ENCODE data around the gene UPK2.

Gene UPK2

GRCh38 chr11:118924591-118925585 is 31.2 kb upstream of the UPK2 start:
- Mint-ChIP-seq H3K9me3 (no peaks in the 10 kb centered on the region), H3K4me3 (peak overlapping the region; percentile 84), H3K27me3 (no peaks in the 10 kb centered on the region), H3K27ac (peak overlapping the region; percentile 84), H3K4me1 (peaks cover 65% of the 10 kb centered on the region), H3K36me3 (ENCODE audit: low read depth) (no peaks in the 10 kb centered on the region)
- ATAC-seq = no peak
- DNase-seq = peak; percentile 66

- Mint-ChIP-seq H3K9me3 (no peaks in the 10 kb centered on the region), H3K4me3 (peak overlapping the region; percentile 87), H3K36me3 (ENCODE audit: low read depth) (no peaks in the 10 kb centered on the region), H3K27ac (peak overlapping the region; percentile 94), H3K4me1 (peaks cover 62% of the 10 kb centered on the region), H3K27me3 (no peaks in the 10 kb centered on the region)
- DNase-seq (no peak), ATAC-seq (no peak)
These were observed 28.5 kb upstream of the UPK2 start for GRCh38 chr11:118927554-118928100.

- peak overlapping the region; percentile 87 for H3K4me3 Mint-ChIP-seq
- no peaks in the 10 kb centered on the region for H3K9me3 Mint-ChIP-seq
- DNase-seq (peak; percentile 93), ATAC-seq (peak; percentile 50)
- no peaks in the 10 kb centered on the region for H3K36me3 Mint-ChIP-seq (ENCODE audit: low read depth)
- H3K27ac Mint-ChIP-seq = peak overlapping the region; percentile 94
- peaks cover 62% of the 10 kb centered on the region for H3K4me1 Mint-ChIP-seq
- H3K27me3 Mint-ChIP-seq = no peaks in the 10 kb centered on the region
These were observed 27.8 kb upstream of the UPK2 start for GRCh38 chr11:118928101-118928869.

GRCh38 chr11:118928870-118929500 is 27.1 kb upstream of the UPK2 start:
- Mint-ChIP-seq H3K4me1 (peaks cover 56% of the 10 kb centered on the region), H3K36me3 (ENCODE audit: low read depth) (no peaks in the 10 kb centered on the region), H3K27ac (peak overlapping the region; percentile 94), H3K9me3 (no peaks in the 10 kb centered on the region), H3K27me3 (no peaks in the 10 kb centered on the region), H3K4me3 (peak overlapping the region; percentile 87)
- ATAC-seq (peak; percentile 4), DNase-seq (peak; percentile 62)

GRCh38 chr11:118929501-118930093 is 26.5 kb upstream of the UPK2 start:
- Mint-ChIP-seq H3K36me3 (ENCODE audit: low read depth) (no peaks in the 10 kb centered on the region), H3K9me3 (no peaks in the 10 kb centered on the region), H3K4me1 (peaks cover 51% of the 10 kb centered on the region), H3K27ac (peak overlapping the region; percentile 91), H3K27me3 (no peaks in the 10 kb centered on the region), H3K4me3 (peak overlapping the region; percentile 87)
- ATAC-seq (peak; percentile 31), DNase-seq (peak; percentile 79)

GRCh38 chr11:118930094-118930712 is 25.9 kb upstream of the UPK2 start:
- H3K36me3 Mint-ChIP-seq (ENCODE audit: low read depth) = no peaks in the 10 kb centered on the region

GRCh38 chr11:118931571-118931970 is 24.5 kb upstream of the UPK2 start:
- Mint-ChIP-seq H3K27me3 (no peaks in the 10 kb centered on the region), H3K27ac (no peak overlapping the region), H3K4me1 (peaks cover 44% of the 10 kb centered on the region), H3K4me3 (no peak overlapping the region), H3K36me3 (ENCODE audit: low read depth) (no peaks in the 10 kb centered on the region), H3K9me3 (no peaks in the 10 kb centered on the region)
- no peak for ATAC-seq
- DNase-seq = no peak

More at GRCh38 chr11:118930094-118930712, 25.9 kb upstream of the UPK2 start:
- Mint-ChIP-seq H3K9me3 (no peaks in the 10 kb centered on the region), H3K4me1 (peaks cover 51% of the 10 kb centered on the region), H3K4me3 (peak overlapping the region; percentile 87), H3K27ac (peak overlapping the region; percentile 91), H3K27me3 (no peaks in the 10 kb centered on the region)
- ATAC-seq = peak; percentile 18
- peak; percentile 92 for DNase-seq

- no peak overlapping the region for H3K4me3 Mint-ChIP-seq
- H3K36me3 Mint-ChIP-seq (ENCODE audit: low read depth) = no peaks in the 10 kb centered on the region
- ATAC-seq = no peak
- no peak overlapping the region for H3K27ac Mint-ChIP-seq
- no peak for DNase-seq
- peaks cover 26% of the 10 kb centered on the region for H3K4me1 Mint-ChIP-seq
- H3K27me3 Mint-ChIP-seq = no peaks in the 10 kb centered on the region
- no peaks in the 10 kb centered on the region for H3K9me3 Mint-ChIP-seq
These were observed 22.6 kb upstream of the UPK2 start for GRCh38 chr11:118933486-118933885.

- DNase-seq = no peak
- Mint-ChIP-seq H3K27ac (no peak overlapping the region), H3K27me3 (no peaks in the 10 kb centered on the region), H3K36me3 (ENCODE audit: low read depth) (no peaks in the 10 kb centered on the region), H3K4me1 (peaks cover 33% of the 10 kb centered on the region), H3K4me3 (no peak overlapping the region), H3K9me3 (no peaks in the 10 kb centered on the region)
- ATAC-seq = no peak
These were observed 20.7 kb upstream of the UPK2 start for GRCh38 chr11:118935376-118935775.

- H3K4me1 Mint-ChIP-seq = peaks cover 30% of the 10 kb centered on the region
- H3K4me3 Mint-ChIP-seq = no peak overlapping the region
- no peaks in the 10 kb centered on the region for H3K27me3 Mint-ChIP-seq
- no peak for DNase-seq
- no peaks in the 10 kb centered on the region for H3K9me3 Mint-ChIP-seq
- no peak for ATAC-seq
- H3K36me3 Mint-ChIP-seq (ENCODE audit: low read depth) = no peaks in the 10 kb centered on the region
- no peak overlapping the region for H3K27ac Mint-ChIP-seq
These were observed 17.4 kb upstream of the UPK2 start for GRCh38 chr11:118938491-118939403.

- peak overlapping the region; percentile 71 for H3K27ac Mint-ChIP-seq
- H3K4me3 Mint-ChIP-seq = no peak overlapping the region
These were observed 16.6 kb upstream of the UPK2 start for GRCh38 chr11:118939404-118939915.

GRCh38 chr11:118939953-118940598 is 16.0 kb upstream of the UPK2 start:
- peak; percentile 84 for ATAC-seq
- H3K27me3 Mint-ChIP-seq = no peaks in the 10 kb centered on the region
- peak; percentile 73 for DNase-seq
- H3K27ac Mint-ChIP-seq = peak overlapping the region; percentile 71
- H3K4me3 Mint-ChIP-seq = peak overlapping the region; percentile 49
- peaks cover 31% of the 10 kb centered on the region for H3K4me1 Mint-ChIP-seq
- H3K36me3 Mint-ChIP-seq (ENCODE audit: low read depth) = no peaks in the 10 kb centered on the region
- H3K9me3 Mint-ChIP-seq = no peaks in the 10 kb centered on the region

More at GRCh38 chr11:118939404-118939915, 16.6 kb upstream of the UPK2 start:
- H3K27me3 Mint-ChIP-seq = no peaks in the 10 kb centered on the region
- peaks cover 30% of the 10 kb centered on the region for H3K4me1 Mint-ChIP-seq
- no peak for ATAC-seq
- no peak for DNase-seq
- no peaks in the 10 kb centered on the region for H3K36me3 Mint-ChIP-seq (ENCODE audit: low read depth)
- H3K9me3 Mint-ChIP-seq = no peaks in the 10 kb centered on the region

Measured in activated naive CD8-positive, alpha-beta T cell treated with anti-CD3 and anti-CD28 coated beads, Interleukin-2, amount 50 U/mL, for 24 hours (primary cell).